Loucy (cell line): Measurements from ENCODE around the gene GNG13.

Experiments used
- CTCF ChIP-seq: fragments of 200-600 bp; sonication (generic); conservative IDR thresholded peaks from 2 replicates; pipeline ENCODE4 v1.5.1; 2014; ENCODE audit warnings: mild to moderate bottlenecking, antibody characterized with exemption, low read length
- EZH2phosphoT487 ChIP-seq: fragments of 200-600 bp; IDR thresholded peaks from 2 replicates; pipeline ENCODE4 v1.6.1; 2018; ENCODE audit warnings: antibody characterized with exemption, mild to moderate bottlenecking, moderate library complexity, borderline replicate concordance

GRCh38 chr16:842061-842476, 41.5 kb upstream of the GNG13 start:
- TF ChIP-seq CTCF: no peak
- TF ChIP-seq EZH2phosphoT487: no peak
